NCI-H2171 treated with DMSO at 0.1 percent for 48 hours (cell line): ENCODE data around the gene BUB1B.
"Not testable (repeated sequence)": the region's sequence is repeated elsewhere in the genome, so short reads cannot be mapped to it uniquely, and the experiment has no call there.

ENCODE experiments used
- DNase-seq: peaks from one replicate; lab custom pipeline; 2025; lab: John Stamatoyannopoulos, UW

The BUB1B gene

DNA sequence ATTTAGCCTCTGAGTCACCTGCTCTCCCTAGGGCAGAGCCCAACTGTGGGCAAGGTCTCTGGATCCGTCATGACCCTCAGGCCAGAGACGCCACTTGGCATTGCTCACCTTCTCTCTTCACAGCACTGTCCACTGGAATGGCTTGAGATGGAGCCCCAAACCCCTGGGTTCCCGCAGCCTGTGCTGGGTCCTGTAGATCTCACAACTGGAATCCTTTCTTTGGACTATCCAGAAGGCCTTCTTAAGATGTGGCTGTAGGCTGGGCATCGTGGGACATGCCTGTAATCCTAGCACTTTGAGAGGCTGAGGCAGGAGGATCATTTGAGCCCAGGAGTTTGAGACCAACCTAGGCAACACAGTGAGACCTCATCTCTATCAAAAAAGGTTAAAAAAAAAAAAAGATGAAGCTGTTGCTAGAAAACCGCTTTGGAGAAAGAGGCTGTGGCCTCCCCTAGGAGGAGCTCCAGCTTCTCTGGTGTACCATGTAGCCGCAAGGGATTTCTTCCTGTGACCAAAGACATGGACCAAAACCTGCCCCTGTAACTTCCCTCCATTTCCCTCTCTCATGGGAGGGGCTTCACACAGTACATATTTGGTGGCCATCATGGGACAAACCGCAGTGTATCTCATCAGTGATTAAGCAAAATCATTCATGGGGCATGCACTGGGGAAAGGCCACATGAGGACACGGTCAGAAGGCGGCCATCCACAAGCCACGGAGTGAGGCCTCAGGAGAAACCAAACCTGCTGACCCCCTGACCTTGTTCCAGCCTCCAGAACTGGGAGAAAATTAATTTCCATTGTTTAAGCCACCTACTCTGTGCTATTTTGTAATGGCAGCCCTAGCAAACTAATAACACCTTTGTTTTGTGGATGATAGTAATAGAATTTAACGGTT, 23.3 kb upstream of the BUB1B start:
- no peak for DNase-seq

DNA sequence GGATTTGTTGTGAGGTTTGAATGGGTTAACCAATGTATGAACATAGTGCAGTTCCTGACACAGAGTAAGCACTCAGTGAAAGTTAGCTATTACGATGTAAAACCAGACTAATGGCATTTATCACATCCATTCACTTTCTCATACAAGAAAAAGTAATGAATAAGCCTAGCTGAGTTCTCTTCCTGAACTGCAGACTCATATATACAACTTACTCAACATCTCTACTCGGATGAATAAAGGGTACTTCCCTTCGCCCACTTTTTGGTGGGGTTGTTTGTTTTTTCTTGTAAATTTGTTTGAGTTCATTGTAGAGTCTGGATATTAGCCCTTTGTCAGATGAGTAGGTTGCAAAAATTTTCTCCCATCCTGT, 22.7 kb upstream of the BUB1B start:
- DNase-seq = not testable (repeated sequence)

DNA sequence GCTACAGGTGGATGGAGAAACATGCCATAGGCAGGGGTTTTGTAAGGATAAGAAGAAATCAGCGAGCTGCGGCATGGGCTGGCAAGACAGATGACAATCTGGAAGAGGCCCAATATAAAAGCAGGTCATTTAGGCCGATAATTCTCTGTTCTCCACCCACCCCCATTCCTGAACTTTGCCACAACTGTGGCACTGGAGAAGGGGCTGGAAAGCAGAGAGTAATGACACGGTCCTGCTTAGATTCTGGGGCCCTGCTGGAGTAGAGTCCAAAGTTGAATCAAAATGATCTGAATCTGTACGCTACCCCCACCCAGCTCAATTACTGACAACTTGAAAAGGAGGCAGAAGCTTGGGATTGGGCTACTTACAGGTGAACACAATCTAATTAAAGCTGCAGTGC, 18.4 kb upstream of the BUB1B start:
- no peak for DNase-seq

DNA sequence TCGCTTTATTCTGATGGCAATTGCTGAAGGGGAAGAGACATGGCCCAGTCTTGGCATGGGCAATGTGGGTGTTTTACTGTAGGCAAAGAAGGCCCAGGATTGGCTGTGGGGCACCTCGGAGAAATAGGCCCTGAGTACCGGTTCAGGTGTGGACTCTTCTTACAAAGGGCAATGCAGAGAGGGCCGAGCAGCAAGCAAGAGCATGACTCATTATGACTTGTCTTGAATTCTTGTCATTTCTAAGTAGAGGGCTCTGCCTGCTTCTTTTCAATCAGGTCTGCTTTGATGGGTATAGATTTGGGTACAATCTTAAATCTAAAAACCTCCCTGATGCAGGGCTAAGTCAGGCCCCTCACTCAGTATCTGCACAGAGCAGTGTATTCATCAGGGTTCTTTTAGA, 14.8 kb upstream of the BUB1B start:
- no peak for DNase-seq

DNA sequence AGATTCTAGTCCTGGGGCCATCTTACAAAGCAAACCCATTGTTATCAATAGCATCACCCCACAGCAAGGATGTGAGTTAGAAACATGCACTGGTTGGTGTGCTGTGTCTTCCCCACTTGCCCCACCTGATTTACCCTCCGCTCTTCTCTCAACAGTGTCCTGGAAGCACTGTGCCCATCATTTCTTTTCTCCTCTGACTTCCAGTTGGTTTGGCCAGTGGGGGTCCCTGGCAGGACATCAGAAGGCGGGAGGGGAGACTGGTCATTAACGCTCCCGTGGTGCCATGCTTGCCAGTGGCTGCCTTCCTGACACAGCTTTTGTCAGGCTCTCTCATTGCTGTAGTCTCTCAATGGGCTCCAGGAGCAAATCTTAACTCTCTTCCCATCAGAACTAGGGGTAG, 11.5 kb upstream of the BUB1B start:
- DNase-seq = no peak

DNA sequence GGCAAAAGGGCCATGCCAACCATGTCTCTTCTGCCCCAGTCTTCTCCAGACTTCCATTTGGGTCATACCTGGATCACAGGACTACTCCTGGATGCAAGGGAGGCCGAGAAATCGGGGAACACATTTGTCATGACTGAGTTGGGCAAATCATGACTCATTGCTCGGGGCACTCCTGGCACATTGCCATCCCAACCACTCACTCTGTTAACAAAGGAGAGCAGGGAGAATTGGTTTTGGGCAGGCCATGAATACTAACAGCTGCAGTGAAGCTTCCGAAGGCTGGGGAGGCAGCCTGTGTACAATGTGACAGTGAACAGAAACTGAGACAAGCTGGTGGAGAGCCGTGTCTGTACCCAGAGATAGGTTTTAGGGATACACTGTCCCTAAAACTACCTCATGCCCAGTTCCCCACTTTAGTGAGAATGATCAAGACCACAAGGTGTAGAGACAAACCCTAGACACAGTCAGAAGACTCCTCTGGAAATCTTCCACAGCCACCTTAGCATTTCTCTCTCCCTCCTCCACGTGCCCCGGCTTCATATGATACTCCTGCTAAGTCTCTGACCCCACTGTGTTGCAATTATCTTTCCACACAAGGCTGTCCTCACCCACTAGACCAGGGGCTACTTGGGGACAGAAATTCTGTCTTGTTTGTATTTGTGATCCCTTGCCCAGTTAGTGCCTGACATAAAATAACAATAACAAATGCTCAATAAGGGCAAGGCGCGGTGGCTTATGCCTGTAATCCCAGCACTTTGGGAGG, 10.5 kb upstream of the BUB1B start:
- no peak for DNase-seq

DNA sequence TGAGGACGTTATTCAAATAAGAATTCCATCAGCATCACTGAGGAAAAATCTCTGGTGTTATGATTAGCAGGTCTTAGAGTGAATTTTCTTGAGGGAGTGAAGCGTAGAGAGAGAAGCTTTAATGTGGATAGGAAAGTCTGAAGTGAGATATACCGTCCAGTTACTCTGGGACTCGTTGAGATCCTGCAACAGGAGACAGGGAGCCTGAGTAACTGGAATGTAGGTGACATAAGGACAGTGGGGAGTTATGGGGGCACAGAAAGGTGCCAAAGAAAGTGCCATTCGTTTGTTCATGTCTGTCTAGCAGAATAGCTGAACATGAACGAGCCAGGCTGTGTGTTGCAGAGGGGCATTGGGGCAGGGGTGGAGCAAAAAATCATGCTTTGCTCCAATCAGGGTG, 9.4 kb upstream of the BUB1B start:
- no peak for DNase-seq

DNA sequence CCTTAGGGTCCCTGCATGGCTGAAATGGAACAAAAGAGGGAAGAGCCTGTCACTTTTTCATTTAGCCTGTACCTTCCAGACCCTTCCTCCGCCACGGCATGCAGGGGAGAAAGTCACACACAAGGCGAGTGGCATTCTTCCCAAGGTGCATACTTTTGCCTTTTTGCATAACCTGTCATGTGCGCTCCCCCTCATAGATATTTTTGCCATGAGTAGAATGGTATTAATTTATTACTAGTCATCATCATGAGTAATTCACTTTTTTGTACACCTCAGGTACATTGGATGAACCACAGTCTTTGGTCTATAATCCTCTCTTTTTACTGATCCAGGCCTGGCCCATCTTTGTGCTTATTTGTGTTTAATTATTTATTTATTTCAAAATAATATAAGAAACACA, 8.9 kb upstream of the BUB1B start:
- no peak for DNase-seq

DNA sequence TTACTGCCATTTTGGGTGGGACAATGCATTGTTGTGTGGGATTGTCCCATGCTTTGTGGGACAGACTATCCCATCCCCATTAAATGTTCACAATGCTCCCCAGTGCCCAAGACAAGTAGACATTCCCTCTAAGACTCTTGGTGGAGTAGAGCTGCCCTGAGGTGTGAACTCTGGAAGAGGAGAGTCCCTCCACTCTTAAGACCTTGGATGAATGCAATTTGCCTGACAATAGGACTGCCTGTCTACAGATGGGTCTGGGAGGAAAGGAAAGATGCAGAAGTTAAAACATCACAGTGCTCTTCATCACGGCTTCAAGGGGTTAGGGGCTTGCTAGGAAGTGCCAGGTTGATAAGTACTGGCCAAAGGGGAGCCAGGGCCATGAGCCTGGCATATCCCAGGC, 6.0 kb upstream of the BUB1B start:
- DNase-seq = not testable (repeated sequence)

DNA sequence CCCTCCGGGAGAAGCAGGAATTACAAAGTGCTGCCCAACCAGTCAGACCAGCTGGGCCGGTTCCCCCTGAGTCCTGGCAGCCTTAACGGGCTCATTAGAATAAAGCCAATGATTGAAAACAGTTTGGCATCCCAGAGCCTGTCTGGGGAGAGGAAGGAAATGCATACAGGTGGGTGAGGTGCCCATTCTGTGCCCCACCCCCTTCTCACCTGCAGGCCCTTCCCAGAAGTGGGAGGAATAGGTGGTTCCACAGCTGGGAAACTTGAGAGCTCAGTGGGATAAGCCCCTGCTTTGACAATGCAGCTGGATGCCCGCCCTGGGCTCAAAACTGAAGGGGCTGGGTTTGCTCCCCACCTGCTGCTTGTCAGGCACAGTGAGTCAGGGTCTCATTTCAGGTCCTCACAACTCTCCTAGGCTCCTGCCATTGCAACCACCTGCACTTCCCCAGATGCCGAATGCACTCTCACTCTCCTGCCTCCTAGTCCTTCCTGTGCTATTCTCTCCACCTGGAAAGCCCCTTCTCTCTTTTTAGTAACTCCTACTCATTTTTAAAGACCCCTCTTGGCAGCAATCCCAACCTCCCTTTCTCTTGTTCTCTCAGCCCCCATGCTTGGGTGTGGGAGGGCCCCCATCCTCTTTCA, 5.5 kb upstream of the BUB1B start:
- no peak for DNase-seq

DNA sequence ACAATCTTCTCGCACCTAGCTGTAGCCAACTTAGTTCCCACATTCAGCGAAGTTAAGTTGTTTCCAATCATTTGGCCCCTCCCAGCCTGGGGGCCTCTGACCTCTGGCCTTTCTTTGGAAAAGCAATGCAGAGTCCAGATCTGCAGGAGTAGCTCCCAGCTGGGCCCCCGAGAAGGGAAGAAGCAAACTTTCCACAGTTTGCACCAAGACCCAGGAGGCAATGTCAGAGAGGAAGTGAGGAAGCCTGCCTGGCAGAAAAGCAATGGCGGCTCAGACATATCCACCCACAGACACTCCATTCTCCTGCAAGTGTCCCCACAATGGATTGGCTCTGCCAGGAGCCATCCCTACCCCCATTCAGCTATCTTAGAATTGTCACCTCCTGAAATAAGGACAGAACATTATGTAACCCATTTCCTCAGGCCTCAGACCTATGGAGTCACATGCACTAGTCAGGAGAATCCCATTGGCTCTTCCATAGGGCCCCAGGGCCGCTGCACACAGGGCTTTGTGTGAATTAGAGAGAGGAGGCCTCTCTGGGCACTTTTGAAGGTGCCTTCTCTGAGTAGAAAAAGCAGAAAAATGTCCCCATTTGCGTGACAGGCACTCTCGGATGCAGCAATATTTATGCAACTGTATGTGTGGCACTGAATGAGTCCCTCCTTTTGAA, 3.0 kb upstream of the BUB1B start:
- DNase-seq = no peak

DNA sequence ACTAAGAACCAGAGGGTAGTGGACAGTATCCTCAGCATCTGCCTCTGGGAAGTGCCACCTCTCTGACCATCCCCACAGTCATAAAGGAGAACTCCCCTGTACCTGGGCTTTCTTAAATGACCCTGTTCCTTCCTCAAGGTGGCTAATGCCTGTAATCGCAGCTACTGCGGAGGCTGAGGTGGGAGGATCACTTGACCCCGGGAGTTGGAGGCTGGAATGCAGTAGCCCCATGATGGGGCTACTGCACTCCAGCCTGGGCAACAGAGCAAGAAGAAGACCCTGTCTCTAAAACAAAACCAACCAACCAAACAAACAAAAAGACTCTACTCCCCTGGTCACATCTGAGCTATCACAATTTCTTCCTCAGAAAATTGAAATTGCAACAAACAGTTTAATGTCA, 848 bp upstream of the BUB1B start:
- DNase-seq = no peak

DNA sequence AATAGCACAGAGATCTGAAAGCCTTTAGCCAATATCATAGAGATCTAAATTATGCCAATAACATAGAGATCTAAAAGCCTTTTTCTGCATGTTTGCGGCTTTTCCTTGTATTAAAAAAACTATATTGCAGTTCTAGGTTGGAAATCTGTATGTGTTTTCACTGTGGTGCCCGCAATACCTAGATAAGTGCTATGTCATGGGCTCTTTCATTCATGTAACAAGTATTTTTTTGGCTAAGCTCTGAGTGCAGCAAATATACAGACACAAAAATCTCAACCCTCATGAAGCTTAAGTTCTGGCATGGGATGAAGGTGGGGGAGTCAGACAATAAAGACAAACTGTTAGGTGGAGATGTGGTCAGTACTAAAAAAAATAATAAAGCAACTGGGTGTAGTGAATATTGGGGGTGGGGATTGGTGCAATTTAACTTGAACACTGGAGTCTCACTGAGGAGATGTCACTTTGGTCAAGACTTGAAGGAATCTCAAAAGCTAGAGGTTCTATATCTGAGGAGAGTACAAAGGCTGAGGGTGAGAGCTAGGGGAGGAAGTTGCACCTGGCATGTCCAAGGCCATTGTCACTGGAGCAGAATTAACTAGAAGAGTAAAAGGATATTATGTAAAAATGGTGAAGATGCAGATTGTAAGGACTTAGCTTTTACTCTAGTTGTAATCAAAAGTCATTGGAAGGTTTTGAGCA, 973 bp downstream of the BUB1B start:
- no peak for DNase-seq

DNA sequence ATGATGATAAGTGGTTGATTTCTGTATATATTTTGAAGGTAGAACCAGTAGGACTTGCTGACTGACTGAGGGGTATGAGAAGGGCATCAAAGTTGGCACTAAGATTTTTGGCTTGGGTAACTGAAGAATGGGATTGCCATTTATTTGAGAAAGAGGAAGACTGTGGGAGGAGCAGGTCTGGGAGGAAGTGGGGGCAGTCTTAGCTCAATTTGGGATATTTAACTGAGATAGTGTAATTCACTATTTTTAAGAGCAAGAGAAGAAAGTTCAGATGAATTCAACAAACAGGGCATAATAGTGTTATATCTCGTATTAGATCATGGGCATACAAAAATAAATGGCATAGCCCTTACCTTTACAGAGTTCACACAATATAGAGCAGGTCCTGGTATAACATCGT, 1.7 kb downstream of the BUB1B start:
- DNase-seq = no peak

DNA sequence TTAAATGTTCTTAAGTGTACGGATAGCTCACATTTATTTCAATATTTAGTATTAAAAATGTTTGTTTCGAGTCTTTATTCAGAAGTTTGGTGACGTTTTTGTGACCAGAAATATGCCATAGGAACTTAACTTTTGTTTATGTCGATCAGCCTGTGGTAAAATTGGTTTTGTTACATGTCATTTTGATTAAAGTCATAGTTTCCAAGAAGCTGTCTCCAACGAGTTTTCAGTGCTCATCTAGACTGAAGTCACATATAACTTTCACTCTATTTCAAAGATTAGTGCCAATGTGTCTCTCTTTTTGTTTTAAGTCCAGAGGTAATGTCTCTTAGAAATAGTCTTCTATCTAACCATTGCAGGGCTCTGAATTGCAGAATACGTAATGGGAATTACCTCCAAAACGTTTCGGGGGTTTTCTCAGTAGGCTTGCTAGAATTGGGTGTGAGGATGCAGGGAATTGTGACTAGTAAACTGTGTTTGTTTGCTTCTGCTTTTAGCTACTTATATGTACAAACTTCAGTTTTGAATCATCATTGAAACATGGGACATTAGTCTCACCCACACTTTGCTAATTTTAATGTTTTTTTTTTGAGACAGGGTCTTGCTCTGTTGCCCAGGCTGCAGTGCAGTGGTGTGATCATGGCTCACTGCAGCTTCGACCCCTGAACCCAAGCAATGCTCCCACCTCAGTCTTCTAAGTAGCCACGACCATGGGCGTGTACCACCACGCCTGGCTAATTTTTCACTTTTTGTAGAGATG, 3.0 kb downstream of the BUB1B start:
- no peak for DNase-seq

DNA sequence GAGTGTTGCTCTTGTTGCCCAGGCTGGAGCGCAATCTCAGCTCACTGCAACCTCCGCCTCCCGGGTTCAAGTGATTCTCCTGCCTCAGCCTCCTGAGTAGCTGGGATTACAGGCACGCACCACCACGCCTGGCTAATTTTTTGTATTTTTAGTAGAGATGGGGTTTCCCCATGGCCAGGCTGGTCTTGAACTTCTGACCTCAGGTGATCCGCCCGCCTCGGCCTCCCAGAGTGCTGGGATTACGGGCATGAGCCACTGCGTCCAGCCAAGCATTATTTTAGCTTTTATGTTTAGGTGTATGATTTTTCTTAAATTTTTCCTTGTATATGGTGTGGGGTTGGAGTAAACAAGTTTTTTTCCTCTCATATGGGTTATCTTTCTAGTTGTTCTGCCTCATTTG, 6.5 kb downstream of the BUB1B start:
- DNase-seq = not testable (repeated sequence)

DNA sequence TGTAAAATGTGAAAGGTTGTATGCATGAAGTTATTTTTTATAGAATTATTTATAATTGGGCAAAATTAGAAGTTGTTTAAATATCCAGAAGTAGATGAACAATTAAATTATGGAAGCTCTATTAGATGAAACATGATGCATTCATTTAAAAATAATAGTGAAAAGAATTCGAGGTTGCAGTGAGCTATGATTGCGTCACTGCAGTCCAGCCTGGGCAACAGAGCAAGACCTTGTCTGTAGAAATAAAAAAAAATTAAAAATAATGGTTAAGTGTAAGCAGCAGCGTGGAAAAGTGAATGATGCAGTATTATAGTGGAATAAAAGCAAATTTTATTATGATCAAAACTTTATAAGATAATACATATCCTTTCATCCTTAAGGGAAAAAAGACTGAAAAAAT, 14.3 kb downstream of the BUB1B start:
- DNase-seq = no peak

DNA sequence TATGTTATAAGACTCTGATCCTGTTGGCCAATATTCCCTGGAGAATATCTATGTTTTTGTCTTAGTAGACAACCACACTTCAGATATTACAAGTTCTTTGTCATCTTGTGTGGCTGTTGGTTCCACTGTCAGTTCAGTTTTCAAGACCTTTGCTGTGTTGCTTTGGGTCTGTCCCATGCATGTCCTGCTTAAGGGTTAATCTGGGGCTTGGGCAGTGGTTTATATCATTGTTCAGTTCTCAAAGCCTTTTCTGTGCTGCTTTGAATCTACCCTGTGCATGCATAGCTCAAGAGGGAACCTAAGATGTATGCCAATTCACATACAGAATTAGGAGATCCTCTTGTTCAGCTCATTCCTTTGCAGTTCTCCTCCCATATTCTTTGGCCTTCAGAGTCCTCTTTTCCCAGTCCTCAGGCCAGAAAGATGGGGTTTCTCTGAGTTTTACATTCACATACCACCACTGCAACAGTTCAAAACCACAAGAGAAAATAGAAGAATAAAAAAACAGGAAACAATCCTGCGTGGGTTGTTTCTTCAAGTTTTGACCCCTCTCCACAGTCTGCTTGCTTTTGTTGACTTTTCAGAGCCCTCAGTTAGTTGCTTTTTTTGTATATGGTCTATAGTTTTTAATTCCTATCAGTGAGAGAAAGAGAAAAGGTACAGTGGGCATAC, 21.6 kb downstream of the BUB1B start:
- DNase-seq = no peak

DNA sequence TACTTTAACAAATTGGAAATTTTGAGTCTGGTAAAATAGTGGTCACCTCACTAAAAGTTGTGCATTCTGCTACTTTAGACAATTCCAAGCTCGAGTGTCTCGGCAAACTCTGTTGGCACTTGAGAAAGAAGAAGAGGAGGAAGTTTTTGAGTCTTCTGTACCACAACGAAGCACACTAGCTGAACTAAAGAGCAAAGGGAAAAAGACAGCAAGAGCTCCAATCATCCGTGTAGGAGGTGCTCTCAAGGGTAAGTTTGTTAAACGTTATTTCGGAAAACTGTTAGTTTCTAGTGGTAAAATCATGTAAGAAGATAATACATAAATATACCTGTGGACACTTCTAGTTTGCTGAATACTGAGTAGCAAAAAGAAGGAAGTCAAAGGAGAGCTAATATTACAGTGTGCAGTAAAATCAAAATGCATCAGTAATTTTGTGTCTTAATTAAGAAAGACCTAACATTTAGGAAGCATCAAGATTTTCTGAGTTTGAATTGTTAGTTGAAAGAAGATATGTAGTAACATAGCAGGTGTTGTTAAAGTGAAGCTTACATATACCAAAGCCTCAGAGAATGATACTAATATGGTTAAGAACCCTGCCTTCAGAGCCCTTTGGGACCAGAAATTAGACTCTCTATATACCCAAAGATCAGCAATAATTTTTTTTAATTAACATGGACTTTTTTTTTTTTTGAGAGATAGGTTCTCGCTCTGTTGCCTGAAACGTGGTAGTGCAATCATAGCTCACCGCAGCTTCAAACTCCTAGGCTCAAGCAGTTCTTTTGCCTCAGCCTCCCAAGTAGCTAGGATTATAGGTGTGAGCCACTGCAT, 23.0 kb downstream of the BUB1B start:
- DNase-seq = no peak

DNA sequence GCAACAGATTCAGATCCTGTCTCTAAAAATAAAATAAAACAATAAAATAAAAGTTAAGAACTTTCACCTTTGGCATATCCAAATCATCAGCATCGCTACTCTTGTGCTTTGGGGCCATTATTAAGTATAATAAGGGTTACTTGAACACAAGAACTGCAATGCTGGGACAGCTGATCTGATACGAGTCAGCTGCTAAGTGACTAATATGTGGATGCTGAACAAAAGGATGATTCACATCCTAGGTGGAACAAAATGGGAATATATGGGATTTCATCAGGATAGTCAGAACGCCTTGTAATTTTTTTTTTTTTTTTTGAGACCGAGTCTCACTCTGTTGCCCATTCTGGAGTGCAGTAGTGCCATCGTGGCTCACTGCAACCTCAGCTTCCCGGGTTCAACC, 29.7 kb downstream of the BUB1B start:
- DNase-seq = no peak
